PC-9 (cell line): ENCODE results near the gene SBNO2.

Source experiments
- CTCF ChIP-seq: fragments of 200-600 bp; sonication (generic); conservative IDR thresholded peaks from 2 replicates; pipeline ENCODE4 v1.6.1; 2017; ENCODE audit warnings: mixed run types, antibody characterized with exemption, mild to moderate bottlenecking, moderate library complexity
- EZH2 ChIP-seq: fragments of 200-600 bp; sonication (generic); IDR thresholded peaks from 2 replicates; pipeline ENCODE4 v1.8.0; 2017; ENCODE audit warnings: antibody characterized with exemption, low read depth

- TF ChIP-seq CTCF (no peak), EZH2 (no peak)
These were observed 29.3 kb downstream of the SBNO2 start for GRCh38 chr19:1144741-1145140.
